ENCODE data around the gene HP1BP3. TPM values are rescaled to one million over a fixed set of nuclear protein-coding genes. Genes with fewer than 3 reads are reported as not detected.

HP1BP3 gene
- total RNA-seq, 1 donor = 258 TPM

DNA sequence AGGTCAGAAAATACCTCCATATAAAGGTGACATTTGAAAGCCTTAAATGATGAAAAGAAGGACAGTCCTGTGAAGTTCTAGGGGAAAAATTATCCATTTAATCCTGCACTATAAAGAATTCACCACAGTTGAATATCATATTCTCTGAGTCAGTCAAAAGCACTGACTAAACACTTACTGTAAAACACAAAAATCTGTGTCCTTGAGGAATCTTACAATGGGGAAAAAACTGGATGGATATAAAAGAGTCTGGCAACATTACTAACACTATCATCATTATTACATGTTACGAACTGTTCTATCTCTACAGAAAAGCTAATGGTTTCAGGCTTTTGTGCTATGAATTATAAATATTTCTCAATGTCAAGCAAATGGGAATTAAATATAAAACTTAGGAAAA lies 42.4 kb upstream of the HP1BP3 start:
- H3K4me3 ChIP-seq (ENCODE audit: low read depth, low read length) = no peak overlapping the region
- TF ChIP-seq, protein P1, sequence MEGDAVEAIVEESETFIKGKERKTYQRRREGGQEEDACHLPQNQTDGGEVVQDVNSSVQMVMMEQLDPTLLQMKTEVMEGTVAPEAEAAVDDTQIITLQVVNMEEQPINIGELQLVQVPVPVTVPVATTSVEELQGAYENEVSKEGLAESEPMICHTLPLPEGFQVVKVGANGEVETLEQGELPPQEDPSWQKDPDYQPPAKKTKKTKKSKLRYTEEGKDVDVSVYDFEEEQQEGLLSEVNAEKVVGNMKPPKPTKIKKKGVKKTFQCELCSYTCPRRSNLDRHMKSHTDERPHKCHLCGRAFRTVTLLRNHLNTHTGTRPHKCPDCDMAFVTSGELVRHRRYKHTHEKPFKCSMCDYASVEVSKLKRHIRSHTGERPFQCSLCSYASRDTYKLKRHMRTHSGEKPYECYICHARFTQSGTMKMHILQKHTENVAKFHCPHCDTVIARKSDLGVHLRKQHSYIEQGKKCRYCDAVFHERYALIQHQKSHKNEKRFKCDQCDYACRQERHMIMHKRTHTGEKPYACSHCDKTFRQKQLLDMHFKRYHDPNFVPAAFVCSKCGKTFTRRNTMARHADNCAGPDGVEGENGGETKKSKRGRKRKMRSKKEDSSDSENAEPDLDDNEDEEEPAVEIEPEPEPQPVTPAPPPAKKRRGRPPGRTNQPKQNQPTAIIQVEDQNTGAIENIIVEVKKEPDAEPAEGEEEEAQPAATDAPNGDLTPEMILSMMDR (IDR thresholded peaks at IDR 0.05; ENCODE audit: insufficient read depth, low read depth, low read length) = no peak
- DNase-seq (ENCODE audit: low read depth) = no peak

DNA sequence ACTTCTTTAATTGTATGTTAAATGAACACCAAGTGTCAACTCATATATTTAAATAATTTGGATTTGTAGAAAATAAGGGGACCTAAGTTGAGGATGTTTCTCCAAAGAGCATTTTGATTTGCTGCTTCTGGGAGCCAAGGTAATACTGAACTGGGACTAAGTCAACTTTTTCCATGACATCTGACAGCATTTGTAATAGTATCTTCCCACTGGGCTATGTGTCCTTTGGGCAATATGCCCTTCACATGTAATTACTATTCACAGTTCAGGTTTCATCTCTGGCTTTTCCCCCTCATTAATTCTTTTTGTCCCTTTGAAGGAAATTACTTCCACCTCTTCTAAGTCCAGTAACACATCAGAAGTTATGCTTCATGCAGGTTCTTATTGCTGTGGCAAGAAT lies 36.7 kb upstream of the HP1BP3 start:
- no peak overlapping the region for H3K4me3 ChIP-seq (ENCODE audit: low read depth, low read length)
- DNase-seq (ENCODE audit: low read depth) = no peak
- TF ChIP-seq, protein P1 (IDR thresholded peaks at IDR 0.05; ENCODE audit: insufficient read depth, low read depth, low read length) = no peak

DNA sequence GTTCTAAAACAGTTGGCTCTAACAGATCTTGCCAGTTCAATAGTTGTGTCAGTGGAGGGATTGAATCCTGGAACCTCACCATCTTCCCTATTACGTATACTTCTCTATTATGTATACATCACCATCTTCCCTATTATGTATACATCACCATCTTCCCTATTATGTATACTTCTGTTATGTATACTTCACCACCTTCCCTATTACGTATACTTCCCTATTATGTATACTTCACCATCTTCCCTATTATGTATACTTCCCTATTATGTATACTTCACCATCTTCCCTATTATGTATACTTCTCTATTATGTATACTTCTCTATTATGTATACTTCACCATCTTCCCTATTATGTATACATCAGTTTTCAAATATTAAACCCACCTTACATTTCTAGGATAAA lies 34.4 kb upstream of the HP1BP3 start:
- TF ChIP-seq, protein P1 (IDR thresholded peaks at IDR 0.05; ENCODE audit: insufficient read depth, low read depth, low read length) = no peak
- no peak for DNase-seq (ENCODE audit: low read depth)
- H3K4me3 ChIP-seq (ENCODE audit: low read depth, low read length) = no peak overlapping the region

DNA sequence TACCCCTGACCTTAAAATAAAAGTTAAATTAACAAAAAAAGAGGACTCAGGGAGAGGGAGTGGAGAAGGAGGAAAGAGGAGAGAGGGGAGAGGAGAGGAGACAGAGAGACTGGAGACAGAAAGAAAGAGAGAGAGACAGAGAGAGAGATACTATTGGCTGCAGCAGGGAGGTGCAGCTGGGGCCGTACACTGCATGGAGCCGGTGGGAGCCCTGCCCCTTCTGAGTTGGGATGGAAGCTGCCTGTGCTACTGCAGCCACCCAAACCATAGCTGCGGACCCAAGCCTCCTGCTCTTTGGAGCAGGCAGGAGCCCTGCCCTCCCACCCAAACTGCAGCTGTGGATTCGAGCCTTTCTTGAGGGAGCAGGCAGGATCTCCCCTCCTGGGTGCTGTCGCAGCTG lies 32.7 kb upstream of the HP1BP3 start:
- no peak for DNase-seq (ENCODE audit: low read depth)
- H3K4me3 ChIP-seq (ENCODE audit: low read depth, low read length) = no peak overlapping the region
- TF ChIP-seq, protein P1 (IDR thresholded peaks at IDR 0.05; ENCODE audit: insufficient read depth, low read depth, low read length) = no peak

DNA sequence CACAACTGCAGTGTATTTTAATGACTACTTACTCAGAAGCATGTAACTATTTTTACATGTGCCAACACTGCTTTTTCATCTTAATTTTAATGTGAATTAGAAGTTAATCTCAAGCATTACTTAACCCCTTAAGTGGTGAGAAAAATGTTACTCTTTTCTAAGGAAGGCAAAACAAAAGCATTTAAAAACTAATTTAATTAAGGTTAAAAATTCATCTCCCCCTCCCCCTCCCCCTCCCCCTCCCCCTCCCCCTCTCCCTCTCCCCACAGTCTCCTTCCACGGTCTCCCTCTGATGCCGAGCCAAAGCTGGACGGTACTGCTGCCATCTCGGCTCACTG lies 27.4 kb upstream of the HP1BP3 start:
- TF ChIP-seq, protein P1 (IDR thresholded peaks at IDR 0.05; ENCODE audit: insufficient read depth, low read depth, low read length) = no peak
- DNase-seq (ENCODE audit: low read depth) = no peak
- no peak overlapping the region for H3K4me3 ChIP-seq (ENCODE audit: low read depth, low read length)

DNA sequence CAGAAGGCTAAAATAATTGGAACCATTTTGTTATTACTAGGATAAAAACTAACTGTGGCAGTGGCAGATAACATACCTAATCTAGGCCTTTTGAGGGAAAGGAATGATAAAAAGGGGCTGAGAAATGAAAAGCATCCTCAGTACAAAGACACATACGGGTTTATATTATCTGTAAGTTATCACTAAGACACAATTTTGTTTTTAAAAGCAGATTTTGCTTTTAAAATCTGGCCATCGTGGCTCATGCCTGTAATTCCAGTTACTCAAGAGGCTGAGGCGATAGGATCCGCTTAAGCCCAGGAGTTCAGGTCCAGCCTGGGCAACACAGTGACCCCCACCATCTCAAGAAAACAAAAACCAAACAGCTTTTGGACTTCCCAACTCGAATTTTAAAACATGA lies 24.8 kb upstream of the HP1BP3 start:
- no peak overlapping the region for H3K4me3 ChIP-seq (ENCODE audit: low read depth, low read length)
- no peak for DNase-seq (ENCODE audit: low read depth)
- TF ChIP-seq, protein P1 (IDR thresholded peaks at IDR 0.05; ENCODE audit: insufficient read depth, low read depth, low read length) = no peak

DNA sequence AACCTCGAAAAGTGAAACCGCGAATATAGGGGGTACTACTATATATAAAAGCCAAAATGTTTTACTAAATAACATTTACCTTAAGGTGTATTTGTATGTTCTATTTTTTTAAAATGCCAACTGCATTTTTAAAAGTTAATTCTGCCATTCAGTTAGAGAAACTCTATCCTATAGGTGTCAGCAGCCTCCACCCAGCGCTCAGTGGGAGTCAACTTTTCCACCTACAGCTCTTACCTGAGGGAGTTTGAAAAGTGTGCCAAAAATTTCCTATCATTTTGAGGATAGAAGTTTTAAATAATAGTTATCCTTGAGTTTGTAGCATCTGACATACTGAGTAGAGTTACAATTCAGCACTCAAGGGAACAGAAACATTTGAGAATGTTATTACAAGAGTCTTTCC lies 6.1 kb upstream of the HP1BP3 start:
- H3K4me3 ChIP-seq (ENCODE audit: low read depth, low read length) = no peak overlapping the region
- DNase-seq (ENCODE audit: low read depth) = no peak
- TF ChIP-seq, protein P1 (IDR thresholded peaks at IDR 0.05; ENCODE audit: insufficient read depth, low read depth, low read length) = no peak
